GM23248 (cell line): ENCODE measurements around the gene DTNA.

Source experiments
- EZH2 ChIP-seq: fragments of 200-600 bp; sonication (generic); IDR thresholded peaks from 2 replicates; pipeline ENCODE4 v1.6.1; 2018; ENCODE audit warnings: antibody characterized with exemption, mild to moderate bottlenecking; ENCODE audit not compliant: insufficient read depth, poor library complexity, severe bottlenecking
- EZH2phosphoT487 ChIP-seq: fragments of 200-600 bp; sonication (generic); IDR thresholded peaks from 2 replicates; pipeline ENCODE4 v1.6.1; 2018; ENCODE audit warnings: antibody characterized with exemption, moderate library complexity, mild to moderate bottlenecking, low read depth; ENCODE audit not compliant: insufficient read depth

GRCh38 chr18:34697891-34698290 lies 12.2 kb upstream of the DTNA start:
- TF ChIP-seq EZH2phosphoT487 (no peak), EZH2 (no peak)
